Bone marrow (tissue), 2 donors: ENCODE results near the gene CNTN4.
A peak's percentile ranks its signal among the peaks of the same experiment; 100 is the strongest.

Experiments
- DNase-seq, 2 donors: peaks; one replicate each; lab custom pipeline; 2025; lab: John Stamatoyannopoulos, UW

Gene CNTN4

GRCh38 chr3:3038201-3038991 is 939.7 kb downstream of the CNTN4 start:
- DNase-seq = no peak

- no peak for DNase-seq
Observed at GRCh38 chr3:3053974-3054373, 955.3 kb downstream of the CNTN4 start.

- DNase-seq = no peak
Observed at GRCh38 chr3:3059645-3060044, 961.0 kb downstream of the CNTN4 start.

GRCh38 chr3:3064297-3064696 is 965.6 kb downstream of the CNTN4 start:
- no peak for DNase-seq

GRCh38 chr3:3065876-3066275 is 967.2 kb downstream of the CNTN4 start:
- DNase-seq = no peak

- DNase-seq = no peak
Observed at GRCh38 chr3:3066378-3066777, 967.7 kb downstream of the CNTN4 start.

GRCh38 chr3:3066910-3067309 is 968.2 kb downstream of the CNTN4 start:
- DNase-seq = no peak

GRCh38 chr3:3068358-3068881 is 969.8 kb downstream of the CNTN4 start:
- DNase-seq = no peak

GRCh38 chr3:3069723-3070122 is 971.1 kb downstream of the CNTN4 start:
- no peak for DNase-seq

- no peak for DNase-seq
Observed at GRCh38 chr3:3071136-3071535, 972.5 kb downstream of the CNTN4 start.

- DNase-seq = no peak
Observed at GRCh38 chr3:3074551-3075257, 976.0 kb downstream of the CNTN4 start.

- DNase-seq = no peak
Observed at GRCh38 chr3:3080309-3080708, 981.6 kb downstream of the CNTN4 start.

GRCh38 chr3:3081381-3082233 is 982.9 kb downstream of the CNTN4 start:
- no peak for DNase-seq

GRCh38 chr3:3082234-3082924 is 983.7 kb downstream of the CNTN4 start:
- no peak for DNase-seq

- no peak for DNase-seq
Observed at GRCh38 chr3:3084890-3085289, 986.2 kb downstream of the CNTN4 start.

- no peak for DNase-seq
Observed at GRCh38 chr3:3085782-3086181, 987.1 kb downstream of the CNTN4 start.

- peak in 1 of 2 donors; percentile 5 for DNase-seq
Observed at GRCh38 chr3:3086239-3086638, 987.6 kb downstream of the CNTN4 start.

- DNase-seq = no peak
Observed at GRCh38 chr3:3087279-3087678, 988.6 kb downstream of the CNTN4 start.

GRCh38 chr3:3087716-3088465 is 989.2 kb downstream of the CNTN4 start:
- DNase-seq = no peak

- no peak for DNase-seq
Observed at GRCh38 chr3:3089017-3089416, 990.4 kb downstream of the CNTN4 start.

GRCh38 chr3:3097958-3098357 is 999.3 kb downstream of the CNTN4 start:
- no peak for DNase-seq
